ENCODE data around the gene MYO15A. TPM values are rescaled to one million over a fixed set of nuclear protein-coding genes. Genes with fewer than 3 reads are reported as not detected.

Gene MYO15A
- 0.29 TPM for polyA plus RNA-seq (2013, experiment 1 of 2)
- 0.22 TPM for polyA plus RNA-seq (2013, experiment 2 of 2)

- no peak within 1 kb of the TSS for H2BK12ac ChIP-seq (ENCODE audit: low read length in 2 of 2)
- H3K4ac ChIP-seq (ENCODE audit: low read depth in 1 of 2, low read length in 2 of 2): no peak within 1 kb of the TSS
- H3K9ac ChIP-seq (ENCODE audit: low read length): no peak within 1 kb of the TSS
- H3K79me1 ChIP-seq (replicated peaks; ENCODE audit: low read length, poor library complexity, severe bottlenecking): no peaks in the 10 kb centered on the region
- H2BK5ac ChIP-seq (ENCODE audit: low read depth, low read length, poor library complexity, severe bottlenecking): no peak within 1 kb of the TSS
- no peak within 1 kb of the TSS for H2BK15ac ChIP-seq (ENCODE audit: low read depth, poor library complexity, severe bottlenecking)
- H3K23ac ChIP-seq (ENCODE audit: low read length in 2 of 2): no peak within 1 kb of the TSS
- no peak within 1 kb of the TSS for H3K18ac ChIP-seq (ENCODE audit: low read depth in 1 of 2, low read length in 2 of 2)
- no peak within 1 kb of the TSS for H3K14ac ChIP-seq (ENCODE audit: low read length in 2 of 2)
- no peak within 1 kb of the TSS for H4K8ac ChIP-seq (ENCODE audit: low read length)
- no peak for DNase-seq
- no peak within 1 kb of the TSS for H2AFZ ChIP-seq (ENCODE audit: low read depth, low read length)
- H3K27me3 ChIP-seq (ENCODE audit: control insufficient read depth in 1 of 2, insufficient read depth in 1 of 2, low read length in 2 of 2): peaks cover 0 to 18% of the 10 kb centered on the region in 2 experiments
- H3K4me2 ChIP-seq (ENCODE audit: low read length, poor library complexity, severe bottlenecking): no peak within 1 kb of the TSS
- peaks cover 31 to 39% of the 10 kb centered on the region in 2 experiments for H3K36me3 ChIP-seq (ENCODE audit: control insufficient read depth in 1 of 2, insufficient read depth in 2 of 2, low read depth in 1 of 2, low read length in 2 of 2)
- H3K4me3 ChIP-seq (ENCODE audit: insufficient read depth in 1 of 2, low read depth in 1 of 2, low read length in 2 of 2): no peak within 1 kb of the TSS
- 91% methylated on average over 17 of the region's 17 CpGs for WGBS
- peak within 1 kb of the TSS; percentile 18 for H4K91ac ChIP-seq (ENCODE audit: low read length)
- no peak within 1 kb of the TSS for H2AK5ac ChIP-seq (ENCODE audit: low read length, severe bottlenecking)
- H2BK120ac ChIP-seq (ENCODE audit: low read depth, low read length): no peak within 1 kb of the TSS
- no peak within 1 kb of the TSS for H3K27ac ChIP-seq (ENCODE audit: low read length, poor library complexity, severe bottlenecking)
- H3K4me1 ChIP-seq (ENCODE audit: control insufficient read depth, insufficient read depth, low read depth, low read length): peaks cover 5% of the 10 kb centered on the region
- H3K9me3 ChIP-seq (ENCODE audit: control insufficient read depth, low read length): no peaks in the 10 kb centered on the region
Observed at GRCh38 chr17:18108401-18109312, at the start of gene MYO15A. TSS of gene MYO15A (plus strand) at chr17:18108756. CDS start at chr17:18118801, 10,045 bp downstream.

- H3K23ac ChIP-seq (ENCODE audit: low read length in 2 of 2): no peak overlapping the region
- 90% methylated on average over 5 of the region's 5 CpGs for WGBS
Observed at GRCh38 chr17:18059283-18059682, 49.3 kb upstream of the MYO15A start.

GRCh38 chr17:18064053-18064452 lies 44.5 kb upstream of the MYO15A start:
- H2BK15ac ChIP-seq (ENCODE audit: low read depth, poor library complexity, severe bottlenecking): no peak overlapping the region
- no peaks in the 10 kb centered on the region for H3K27me3 ChIP-seq (ENCODE audit: control insufficient read depth in 1 of 2, insufficient read depth in 1 of 2, low read length in 2 of 2)
- no peak overlapping the region for H2AK5ac ChIP-seq (ENCODE audit: low read length, severe bottlenecking)
- no peak overlapping the region for H3K9ac ChIP-seq (ENCODE audit: low read length)
- H2BK5ac ChIP-seq (ENCODE audit: low read depth, low read length, poor library complexity, severe bottlenecking): no peak overlapping the region
- H2BK12ac ChIP-seq (ENCODE audit: low read length in 2 of 2): no peak overlapping the region
- no peak overlapping the region for H2BK120ac ChIP-seq (ENCODE audit: low read depth, low read length)
- H3K4me3 ChIP-seq (ENCODE audit: insufficient read depth in 1 of 2, low read depth in 1 of 2, low read length in 2 of 2): no peak overlapping the region
- H3K14ac ChIP-seq (ENCODE audit: low read length in 2 of 2): no peak overlapping the region
- no peak overlapping the region for H2AFZ ChIP-seq (ENCODE audit: low read depth, low read length)
- H3K18ac ChIP-seq (ENCODE audit: low read depth in 1 of 2, low read length in 2 of 2): no peak overlapping the region
- no peak overlapping the region for H4K8ac ChIP-seq (ENCODE audit: low read length)
- WGBS: 100% methylated on average over 1 of the region's 2 CpGs
- no peak overlapping the region for H3K4ac ChIP-seq (ENCODE audit: low read depth in 1 of 2, low read length in 2 of 2)
- H3K23ac ChIP-seq (ENCODE audit: low read length in 2 of 2): no peak overlapping the region
- H3K79me1 ChIP-seq (replicated peaks; ENCODE audit: low read length, poor library complexity, severe bottlenecking): no peaks in the 10 kb centered on the region
- DNase-seq: no peak
- no peaks in the 10 kb centered on the region for H3K9me3 ChIP-seq (ENCODE audit: control insufficient read depth, low read length)
- H4K91ac ChIP-seq (ENCODE audit: low read length): no peak overlapping the region
- H3K4me1 ChIP-seq (ENCODE audit: control insufficient read depth, insufficient read depth, low read depth, low read length): no peaks in the 10 kb centered on the region
- peaks cover 28 to 71% of the 10 kb centered on the region in 2 experiments for H3K36me3 ChIP-seq (ENCODE audit: control insufficient read depth in 1 of 2, insufficient read depth in 2 of 2, low read depth in 1 of 2, low read length in 2 of 2)
- H3K27ac ChIP-seq (ENCODE audit: low read length, poor library complexity, severe bottlenecking): no peak overlapping the region
- H3K4me2 ChIP-seq (ENCODE audit: low read length, poor library complexity, severe bottlenecking): no peak overlapping the region

More at GRCh38 chr17:18059283-18059682, 49.3 kb upstream of the MYO15A start:
- no peak overlapping the region for H3K27ac ChIP-seq (ENCODE audit: low read length, poor library complexity, severe bottlenecking)
- H2BK12ac ChIP-seq (ENCODE audit: low read length in 2 of 2): no peak overlapping the region
- no peak overlapping the region for H2BK5ac ChIP-seq (ENCODE audit: low read depth, low read length, poor library complexity, severe bottlenecking)
- H3K27me3 ChIP-seq (ENCODE audit: control insufficient read depth in 1 of 2, insufficient read depth in 1 of 2, low read length in 2 of 2): no peaks in the 10 kb centered on the region
- no peaks in the 10 kb centered on the region for H3K79me1 ChIP-seq (replicated peaks; ENCODE audit: low read length, poor library complexity, severe bottlenecking)
- H2BK120ac ChIP-seq (ENCODE audit: low read depth, low read length): no peak overlapping the region
- DNase-seq: no peak
- no peak overlapping the region for H2AK5ac ChIP-seq (ENCODE audit: low read length, severe bottlenecking)
- no peaks in the 10 kb centered on the region for H3K4me1 ChIP-seq (ENCODE audit: control insufficient read depth, insufficient read depth, low read depth, low read length)
- H3K4me2 ChIP-seq (ENCODE audit: low read length, poor library complexity, severe bottlenecking): no peak overlapping the region
- H3K36me3 ChIP-seq (ENCODE audit: control insufficient read depth in 1 of 2, insufficient read depth in 2 of 2, low read depth in 1 of 2, low read length in 2 of 2): peaks cover 39 to 78% of the 10 kb centered on the region in 2 experiments
- H2AFZ ChIP-seq (ENCODE audit: low read depth, low read length): no peak overlapping the region
- H3K4ac ChIP-seq (ENCODE audit: low read depth in 1 of 2, low read length in 2 of 2): no peak overlapping the region
- no peak overlapping the region for H2BK15ac ChIP-seq (ENCODE audit: low read depth, poor library complexity, severe bottlenecking)
- H3K4me3 ChIP-seq (ENCODE audit: insufficient read depth in 1 of 2, low read depth in 1 of 2, low read length in 2 of 2): no peak overlapping the region
- no peaks in the 10 kb centered on the region for H3K9me3 ChIP-seq (ENCODE audit: control insufficient read depth, low read length)
- H3K18ac ChIP-seq (ENCODE audit: low read depth in 1 of 2, low read length in 2 of 2): no peak overlapping the region
- H3K9ac ChIP-seq (ENCODE audit: low read length): no peak overlapping the region
- no peak overlapping the region for H4K8ac ChIP-seq (ENCODE audit: low read length)
- H4K91ac ChIP-seq (ENCODE audit: low read length): no peak overlapping the region
- H3K14ac ChIP-seq (ENCODE audit: low read length in 2 of 2): no peak overlapping the region

- peaks cover 23 to 65% of the 10 kb centered on the region in 2 experiments for H3K36me3 ChIP-seq (ENCODE audit: control insufficient read depth in 1 of 2, insufficient read depth in 2 of 2, low read depth in 1 of 2, low read length in 2 of 2)
- no peak overlapping the region for H3K4ac ChIP-seq (ENCODE audit: low read depth in 1 of 2, low read length in 2 of 2)
- H3K27ac ChIP-seq (ENCODE audit: low read length, poor library complexity, severe bottlenecking): no peak overlapping the region
- H2BK120ac ChIP-seq (ENCODE audit: low read depth, low read length): no peak overlapping the region
- no peak overlapping the region for H3K23ac ChIP-seq (ENCODE audit: low read length in 2 of 2)
- no peak overlapping the region for H2AFZ ChIP-seq (ENCODE audit: low read depth, low read length)
- no peak overlapping the region for H2BK15ac ChIP-seq (ENCODE audit: low read depth, poor library complexity, severe bottlenecking)
- no peak overlapping the region for H2AK5ac ChIP-seq (ENCODE audit: low read length, severe bottlenecking)
- no peaks in the 10 kb centered on the region for H3K27me3 ChIP-seq (ENCODE audit: control insufficient read depth in 1 of 2, insufficient read depth in 1 of 2, low read length in 2 of 2)
- no peaks in the 10 kb centered on the region for H3K79me1 ChIP-seq (replicated peaks; ENCODE audit: low read length, poor library complexity, severe bottlenecking)
- no peak overlapping the region for H3K4me3 ChIP-seq (ENCODE audit: insufficient read depth in 1 of 2, low read depth in 1 of 2, low read length in 2 of 2)
- H3K4me1 ChIP-seq (ENCODE audit: control insufficient read depth, insufficient read depth, low read depth, low read length): no peaks in the 10 kb centered on the region
- H3K4me2 ChIP-seq (ENCODE audit: low read length, poor library complexity, severe bottlenecking): no peak overlapping the region
- no peak overlapping the region for H4K91ac ChIP-seq (ENCODE audit: low read length)
- H2BK5ac ChIP-seq (ENCODE audit: low read depth, low read length, poor library complexity, severe bottlenecking): no peak overlapping the region
- H3K9ac ChIP-seq (ENCODE audit: low read length): no peak overlapping the region
- no peak overlapping the region for H3K18ac ChIP-seq (ENCODE audit: low read depth in 1 of 2, low read length in 2 of 2)
- H4K8ac ChIP-seq (ENCODE audit: low read length): no peak overlapping the region
- no peak overlapping the region for H2BK12ac ChIP-seq (ENCODE audit: low read length in 2 of 2)
- no peaks in the 10 kb centered on the region for H3K9me3 ChIP-seq (ENCODE audit: control insufficient read depth, low read length)
- no peak for DNase-seq
- no peak overlapping the region for H3K14ac ChIP-seq (ENCODE audit: low read length in 2 of 2)
- 98% methylated on average over 11 of the region's 11 CpGs for WGBS
Observed at GRCh38 chr17:18065546-18065945, 43.0 kb upstream of the MYO15A start.

Data from mesenchymal stem cell (in vitro differentiated cells and primary cell).